Measurements from ENCODE around the gene NOXRED1.

GRCh38 chr14:77458249-77458950 lies 35.1 kb upstream of the NOXRED1 start:
- no peak for TF ChIP-seq ARNTL (CRISPR knock-in tag; IDR thresholded peaks at IDR 0.05; ENCODE audit: borderline replicate concordance, low read depth)
- TF ChIP-seq ZFP30 (CRISPR knock-in tag; IDR thresholded peaks at IDR 0.05) = no peak
- TF ChIP-seq GLIS3 (CRISPR knock-in tag; IDR thresholded peaks at IDR 0.05) = no peak
- TF ChIP-seq, protein P1, sequence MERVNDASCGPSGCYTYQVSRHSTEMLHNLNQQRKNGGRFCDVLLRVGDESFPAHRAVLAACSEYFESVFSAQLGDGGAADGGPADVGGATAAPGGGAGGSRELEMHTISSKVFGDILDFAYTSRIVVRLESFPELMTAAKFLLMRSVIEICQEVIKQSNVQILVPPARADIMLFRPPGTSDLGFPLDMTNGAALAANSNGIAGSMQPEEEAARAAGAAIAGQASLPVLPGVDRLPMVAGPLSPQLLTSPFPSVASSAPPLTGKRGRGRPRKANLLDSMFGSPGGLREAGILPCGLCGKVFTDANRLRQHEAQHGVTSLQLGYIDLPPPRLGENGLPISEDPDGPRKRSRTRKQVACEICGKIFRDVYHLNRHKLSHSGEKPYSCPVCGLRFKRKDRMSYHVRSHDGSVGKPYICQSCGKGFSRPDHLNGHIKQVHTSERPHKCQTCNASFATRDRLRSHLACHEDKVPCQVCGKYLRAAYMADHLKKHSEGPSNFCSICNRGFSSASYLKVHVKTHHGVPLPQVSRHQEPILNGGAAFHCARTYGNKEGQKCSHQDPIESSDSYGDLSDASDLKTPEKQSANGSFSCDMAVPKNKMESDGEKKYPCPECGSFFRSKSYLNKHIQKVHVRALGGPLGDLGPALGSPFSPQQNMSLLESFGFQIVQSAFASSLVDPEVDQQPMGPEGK (CRISPR knock-in tag; IDR thresholded peaks at IDR 0.05; ENCODE audit: borderline replicate concordance) = no peak
- no peak for TF ChIP-seq ZNF70 (CRISPR knock-in tag; IDR thresholded peaks at IDR 0.05)
- no peak for TF ChIP-seq CSRNP3 (CRISPR knock-in tag; IDR thresholded peaks at IDR 0.05)
- TF ChIP-seq POU6F1 (CRISPR knock-in tag; IDR thresholded peaks at IDR 0.05; ENCODE audit: borderline replicate concordance, low read depth) = no peak
- TF ChIP-seq CREB5 (CRISPR knock-in tag; IDR thresholded peaks at IDR 0.05; ENCODE audit: low read depth) = no peak

Measured in SK-N-SH treated with all-trans-retinoic acid at 6 μM for 48 hours (cell line).